Esophagus muscularis mucosa (tissue), 4 donors: ENCODE results near the gene LIMK1. TPM values are rescaled to one million over a fixed set of nuclear protein-coding genes. Genes with fewer than 3 reads are reported as not detected.

Source experiments
- DNase-seq: peaks from one replicate; pipeline ENCODE4 v3.0.0-alpha.2; 2017; ENCODE audit errors: extremely low spot score
- H3K27ac ChIP-seq, 4 donors: fragments of 200-600 bp; sonication (generic); replicated peaks in 1 of 4; 1 replicate in 3 of 4; 2 replicates in 1 of 4; pipeline ENCODE4 v1.5.1; 2016 to 2019; ENCODE audit warnings: mild to moderate bottlenecking in 1 of 4
- H3K27me3 ChIP-seq, 4 donors: fragments of 200-600 bp; sonication (generic); one replicate each; pipeline versions ENCODE4 v1.5.1 to v1.6.0; 2016 to 2019
- H3K36me3 ChIP-seq, 4 donors: fragments of 200-600 bp; sonication (generic); one replicate each; pipeline ENCODE4 v1.5.1; 2016 to 2019
- H3K4me1 ChIP-seq, 4 donors: fragments of 200-600 bp; sonication (generic); one replicate each; pipeline ENCODE4 v1.5.1; 2016 to 2019
- H3K4me3 ChIP-seq, 4 donors: fragments of 200-600 bp; sonication (generic); 1 replicate in 2 of 4; 2 replicates in 2 of 4; pipeline ENCODE4 v1.5.1; 2016 to 2019; ENCODE audit warnings: mild to moderate bottlenecking in 4 of 4, moderate library complexity in 1 of 4
- H3K9me3 ChIP-seq, 4 donors: fragments of 200-600 bp; sonication (generic); 1 replicate in 3 of 4; 2 replicates in 1 of 4; pipeline ENCODE4 v1.5.1; 2016 to 2019
- CTCF ChIP-seq, 3 experiments: fragments of 200-600 bp in 2 of 3; fragments of 450-650 bp in 1 of 3; sonication (generic) in 2 of 3; IDR thresholded peaks; one replicate each; pipeline ENCODE4 v1.5.1; 2017 to 2019; ENCODE audit warnings: antibody characterized with exemption in 3 of 3, mild to moderate bottlenecking in 2 of 3, moderate library complexity in 1 of 3
- EP300 ChIP-seq: sonication (generic); formaldehyde crosslinking; IDR thresholded peaks from one replicate; pipeline ENCODE4 v1.6.1; 2017; ENCODE audit warnings: antibody characterized with exemption
- POLR2A ChIP-seq: fragments of 450-650 bp; IDR thresholded peaks from one replicate; pipeline ENCODE4 v1.6.1; 2017; ENCODE audit warnings: antibody characterized with exemption, moderate library complexity, mild to moderate bottlenecking, low read depth
- POLR2AphosphoS5 ChIP-seq, 2 donors: sonication (generic); formaldehyde crosslinking; IDR thresholded peaks; one replicate each; pipeline ENCODE4 v1.6.1; 2017; ENCODE audit warnings: antibody characterized with exemption in 2 of 2
- WGBS: methylation state at CpG from one replicate; pipeline ENCODE4 v1.1.5; 2018; 5-methylcytosine and 5-hydroxymethylcytosine counted together
- intact Hi-C: fragments of 100-400 bp; cut with DNase I; formaldehyde crosslinking; loops from one replicate; pipeline ENCODE4 v1.15.1; 2023
- total RNA-seq, 4 donors: library from RNA; depleted of rRNA; stranded (reverse); fragments of >200 nt; gene quantifications; one replicate each; pipeline versions ENCODE4 v1.1.0 to v1.2.1, GENCODE V29; 2016

The LIMK1 gene
- total RNA-seq, 4 donors from 2014 or later, result 10.0 to 19.3 (median 11.9) TPM

GRCh38 chr7:74097937-74098614, 14.5 kb downstream of the LIMK1 start:
- no peak overlapping the region for H3K4me3 ChIP-seq
- intact Hi-C loops, result no loop called here
- no peaks in the 10 kb centered on the region for H3K9me3 ChIP-seq
- no peak for TF ChIP-seq CTCF (IDR thresholded peaks at IDR 0.05)
- TF ChIP-seq EP300, result no peak
- TF ChIP-seq POLR2AphosphoS5 (IDR thresholded peaks at IDR 0.05), result no peak
- no peak for TF ChIP-seq POLR2A
- WGBS, result 57% methylated on average over 11 of the region's 11 CpGs
- no peaks in the 10 kb centered on the region for H3K27me3 ChIP-seq
- H3K36me3 ChIP-seq, result peaks cover 13 to 55% (median 39%) of the 10 kb centered on the region in 4 donors
- no peak for DNase-seq
- peaks cover 22 to 24% (median 23%) of the 10 kb centered on the region in 4 donors for H3K4me1 ChIP-seq
- H3K27ac ChIP-seq, result peak overlapping the region; percentile 33 to 55 (median 42)

- DNase-seq, result no peak
- TF ChIP-seq EP300 (no peak), CTCF (IDR thresholded peaks at IDR 0.05) (no peak), POLR2A (no peak), POLR2AphosphoS5 (IDR thresholded peaks at IDR 0.05) (no peak)
- H3K36me3 ChIP-seq, result peaks cover 13 to 62% (median 47%) of the 10 kb centered on the region in 4 donors
- peaks cover 13 to 14% (median 13%) of the 10 kb centered on the region in 4 donors for H3K4me1 ChIP-seq
- H3K27me3 ChIP-seq, result no peaks in the 10 kb centered on the region
- 94% methylated on average over 12 of the region's 17 CpGs for WGBS
- H3K27ac ChIP-seq, result peak overlapping the region; percentile 8 to 53 (median 42)
- H3K9me3 ChIP-seq, result no peaks in the 10 kb centered on the region
- no peak overlapping the region for H3K4me3 ChIP-seq
- intact Hi-C loops, result no loop called here
Measured at GRCh38 chr7:74099031-74099430, 15.4 kb downstream of the LIMK1 start.

GRCh38 chr7:74101061-74101681, 17.6 kb downstream of the LIMK1 start:
- WGBS, result 71% methylated on average over 7 of the region's 8 CpGs
- TF ChIP-seq POLR2AphosphoS5 (IDR thresholded peaks at IDR 0.05) (peak; percentile 17 to 29), CTCF (IDR thresholded peaks at IDR 0.05) (no peak)
- Histone ChIP-seq H3K4me1 (no peaks in the 10 kb centered on the region), H3K4me3 (no peak overlapping the region), H3K36me3 (peaks cover 19 to 84% (median 64%) of the 10 kb centered on the region in 4 donors), H3K9me3 (no peaks in the 10 kb centered on the region), H3K27ac (peak overlapping the region; percentile 8 to 52 (median 34)), H3K27me3 (no peaks in the 10 kb centered on the region)
- DNase-seq, result no peak
- intact Hi-C loops, result no loop called here

GRCh38 chr7:74103219-74103772, 19.7 kb downstream of the LIMK1 start:
- intact Hi-C loops, result no loop called here
- Histone ChIP-seq H3K4me1 (no peaks in the 10 kb centered on the region), H3K9me3 (no peaks in the 10 kb centered on the region), H3K27ac (no peak overlapping the region), H3K36me3 (peaks cover 13 to 86% (median 68%) of the 10 kb centered on the region in 4 donors), H3K4me3 (no peak overlapping the region), H3K27me3 (no peaks in the 10 kb centered on the region)
- no peak for TF ChIP-seq POLR2A
- TF ChIP-seq POLR2AphosphoS5 (IDR thresholded peaks at IDR 0.05), result no peak
- TF ChIP-seq CTCF (IDR thresholded peaks at IDR 0.05), result no peak
- no peak for TF ChIP-seq EP300
- no peak for DNase-seq
- 96% methylated on average over 6 of the region's 6 CpGs for WGBS
